Stimulated activated effector memory CD8-positive, alpha-beta T cell treated with anti-CD3 and anti-CD28 coated beads, Interleukin-12 subunit alpha, Interleukin-12 subunit beta, amount 100 ng/mL, for 72 hours (primary cell): ENCODE results near the gene KRTAP10-6.
"Not testable (repeated sequence)": the region's sequence is repeated elsewhere in the genome, so short reads cannot be mapped to it uniquely, and the experiment has no call there.

ENCODE experiments used
- ATAC-seq: fragments of 150-1000 bp; cut with Tn5 transposase; 2 replicates; pipeline ENCODE4 v1.10.0; 2021
- DNase-seq, 2 donors: peaks; one replicate each; pipeline ENCODE4 v3.0.0; 2021 to 2022; ENCODE audit warnings: low spot score in 2 of 2
- H3K27ac Mint-ChIP-seq: one replicate; pipeline ENCODE4 v1.8.0; 2022; ENCODE audit warnings: mild to moderate bottlenecking, mixed read lengths
- H3K36me3 Mint-ChIP-seq: one replicate; pipeline ENCODE4 v1.8.0; 2022; ENCODE audit warnings: mild to moderate bottlenecking, mixed read lengths
- H3K4me1 Mint-ChIP-seq: one replicate; pipeline ENCODE4 v1.8.0; 2022; ENCODE audit warnings: mixed read lengths
- H3K4me3 Mint-ChIP-seq: one replicate; pipeline ENCODE4 v1.8.0; 2022; ENCODE audit warnings: mild to moderate bottlenecking, mixed read lengths
- H3K9me3 Mint-ChIP-seq: one replicate; pipeline ENCODE4 v1.8.0; 2022; ENCODE audit warnings: mixed read lengths

KRTAP10-6 gene

DNA sequence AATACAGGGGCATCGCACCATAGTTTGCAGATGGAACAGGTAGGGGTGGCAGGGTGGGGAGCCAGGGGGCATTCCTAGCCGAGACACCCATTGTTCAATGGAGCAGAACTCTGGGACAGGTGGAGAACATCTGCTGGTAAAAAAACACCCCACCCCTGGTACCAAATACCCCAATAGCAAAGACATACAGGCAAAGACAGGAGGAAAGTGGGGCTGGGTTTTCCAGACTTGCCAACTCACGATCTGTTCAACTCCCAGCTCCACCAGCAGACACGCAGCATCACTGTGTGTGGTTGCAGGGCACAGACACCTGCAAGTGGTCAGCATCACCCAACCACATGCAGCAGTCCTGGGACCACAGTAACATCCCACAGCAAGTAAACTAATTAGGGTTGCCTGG lies 19.2 kb upstream of the KRTAP10-6 start:
- H3K4me1 Mint-ChIP-seq = peaks cover 16% of the 10 kb centered on the region
- H3K4me3 Mint-ChIP-seq = no peak overlapping the region
- ATAC-seq (no peak), DNase-seq (no peak)
- H3K27ac Mint-ChIP-seq = no peak overlapping the region
- peaks cover 18% of the 10 kb centered on the region for H3K9me3 Mint-ChIP-seq
- H3K36me3 Mint-ChIP-seq = no peaks in the 10 kb centered on the region

DNA sequence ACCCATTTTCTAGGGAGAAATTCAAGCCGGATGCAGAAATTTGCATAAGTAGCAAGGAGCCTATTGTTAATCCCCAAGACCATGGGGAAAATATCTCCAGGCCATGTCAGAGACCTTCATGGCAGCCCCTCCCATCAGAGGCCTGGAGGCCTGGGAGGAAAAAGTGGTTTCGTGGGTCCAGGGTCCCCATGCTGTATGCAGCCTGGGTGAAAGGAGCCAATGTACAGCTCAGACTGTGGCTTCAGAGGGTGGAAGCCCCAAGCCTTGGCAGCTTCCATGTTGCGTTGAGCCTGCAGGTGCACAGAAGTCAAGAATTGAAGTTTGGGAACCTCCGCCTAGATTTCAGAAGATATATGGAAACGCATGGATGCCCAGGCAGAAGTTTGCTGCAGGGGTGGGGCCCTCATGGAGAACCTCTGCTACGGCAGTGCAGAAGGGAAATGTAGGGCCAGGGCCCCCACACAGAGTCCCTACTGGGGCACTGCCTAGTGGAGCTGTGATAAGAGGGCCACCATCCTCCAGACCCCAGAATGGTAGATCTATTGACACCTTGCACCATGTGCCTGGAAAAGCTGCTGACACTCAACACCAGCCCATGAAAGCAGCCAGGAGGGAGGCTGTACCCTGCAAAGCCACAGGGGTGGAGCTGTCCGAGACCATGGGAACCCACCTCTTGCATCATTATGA lies 18.0 kb upstream of the KRTAP10-6 start:
- not testable (repeated sequence) for H3K4me1 Mint-ChIP-seq, DNase-seq, H3K4me3 Mint-ChIP-seq, ATAC-seq, H3K36me3 Mint-ChIP-seq, H3K27ac Mint-ChIP-seq
- peaks cover 18% of the 10 kb centered on the region for H3K9me3 Mint-ChIP-seq

DNA sequence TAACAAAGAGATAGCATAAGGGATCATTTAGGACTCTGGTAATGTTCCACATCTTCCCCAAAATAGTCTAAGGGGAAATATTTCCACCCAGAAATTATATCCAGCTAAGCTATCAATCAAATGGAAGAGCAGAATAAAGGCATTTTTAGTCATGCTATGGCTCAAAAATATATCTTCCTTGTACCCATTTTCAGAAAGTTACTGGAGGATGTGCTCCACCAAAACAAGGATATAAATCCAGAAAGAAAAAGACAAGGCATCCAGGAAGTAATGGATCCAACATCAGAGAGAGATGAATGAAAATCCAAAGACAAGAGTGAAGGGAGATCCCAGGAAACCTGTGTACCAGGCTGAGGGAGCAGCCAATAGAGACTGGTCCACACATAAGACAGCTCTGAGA lies 16.9 kb upstream of the KRTAP10-6 start:
- peaks cover 6% of the 10 kb centered on the region for H3K4me1 Mint-ChIP-seq
- ATAC-seq = no peak
- no peaks in the 10 kb centered on the region for H3K36me3 Mint-ChIP-seq
- H3K9me3 Mint-ChIP-seq = peaks cover 18% of the 10 kb centered on the region
- DNase-seq = no peak
- no peak overlapping the region for H3K4me3 Mint-ChIP-seq
- H3K27ac Mint-ChIP-seq = no peak overlapping the region

DNA sequence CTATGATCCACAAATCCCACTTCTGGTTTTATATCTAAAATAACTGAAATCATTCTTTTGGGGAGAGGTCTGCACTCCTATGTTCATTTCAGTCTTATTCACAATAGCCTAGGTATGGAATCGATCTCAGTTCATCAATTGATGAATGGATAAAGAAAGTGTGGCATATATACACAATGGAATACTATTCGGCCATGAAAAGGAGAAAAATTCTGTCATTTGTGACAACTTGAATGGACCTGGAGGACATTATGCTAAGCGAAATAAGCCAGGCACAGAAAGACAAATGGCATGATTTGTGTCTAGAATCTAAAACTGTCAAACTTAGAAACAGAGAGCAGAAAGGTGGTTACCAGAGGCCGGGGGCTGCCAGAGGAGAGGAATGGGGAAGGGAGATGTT lies 14.2 kb upstream of the KRTAP10-6 start:
- no peak for DNase-seq
- Mint-ChIP-seq H3K9me3 (peaks cover 17% of the 10 kb centered on the region), H3K4me1 (peaks cover 4% of the 10 kb centered on the region), H3K4me3 (no peak overlapping the region), H3K36me3 (no peaks in the 10 kb centered on the region), H3K27ac (no peak overlapping the region)
- no peak for ATAC-seq

DNA sequence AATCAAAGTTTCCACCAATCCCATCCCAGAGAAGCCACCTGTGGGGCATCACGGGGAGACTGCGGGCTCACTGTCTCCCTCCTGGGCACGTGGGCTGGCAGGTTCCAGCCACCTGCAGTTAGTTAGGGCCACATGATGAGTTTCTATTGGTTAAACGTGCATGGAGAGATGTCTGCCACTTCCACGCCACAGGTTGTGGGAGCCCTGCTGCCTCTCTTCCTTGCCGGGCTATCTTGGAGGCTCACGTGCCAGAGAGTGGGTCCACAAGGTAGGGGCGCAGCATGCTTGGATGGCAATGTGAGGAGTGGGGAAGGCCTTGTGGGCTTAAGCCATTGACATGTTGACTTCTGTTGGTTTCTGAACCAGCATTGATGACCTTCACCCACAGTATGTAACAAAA lies 11.6 kb upstream of the KRTAP10-6 start:
- no peak overlapping the region for H3K27ac Mint-ChIP-seq
- no peaks in the 10 kb centered on the region for H3K36me3 Mint-ChIP-seq
- H3K9me3 Mint-ChIP-seq = peaks cover 2% of the 10 kb centered on the region
- no peak overlapping the region for H3K4me3 Mint-ChIP-seq
- ATAC-seq (no peak), DNase-seq (no peak)
- peaks cover 6% of the 10 kb centered on the region for H3K4me1 Mint-ChIP-seq

DNA sequence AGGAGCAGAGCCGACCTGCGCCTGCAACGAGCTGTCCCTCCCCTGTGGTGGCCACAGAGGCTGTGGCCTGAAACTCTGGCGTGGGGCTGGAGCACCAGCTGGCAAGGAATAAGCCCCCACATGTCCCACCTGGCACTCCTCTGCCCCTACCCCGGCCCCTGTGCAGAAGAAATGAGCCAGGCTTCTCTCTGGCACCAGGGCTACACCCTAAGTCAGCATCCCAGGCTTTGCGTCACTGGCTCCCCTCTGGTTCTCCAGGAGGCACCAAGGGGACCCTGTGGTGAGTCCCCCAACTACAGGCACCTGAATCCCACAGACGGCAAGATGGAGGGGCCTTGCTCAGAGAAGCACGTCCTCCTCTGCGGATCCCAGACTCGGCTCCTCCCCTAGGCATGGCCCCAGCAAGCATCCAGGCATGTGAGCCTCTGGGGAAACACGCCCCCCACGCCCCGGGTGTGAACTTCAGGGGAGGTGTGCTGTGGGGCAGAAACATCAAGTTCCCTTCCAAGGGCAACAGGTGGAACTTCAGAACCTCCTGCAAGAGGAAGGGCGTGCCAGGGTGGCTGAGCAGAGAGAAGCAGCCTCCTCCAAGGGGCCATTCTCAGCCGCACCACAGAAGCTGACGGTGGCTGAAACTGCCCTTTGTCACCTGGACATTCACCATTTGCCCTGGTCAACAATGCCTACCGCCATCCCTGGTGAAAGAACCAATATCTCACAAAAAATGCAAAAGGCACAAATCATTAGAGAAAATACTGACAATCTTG lies 11.0 kb upstream of the KRTAP10-6 start:
- Mint-ChIP-seq H3K9me3 (peaks cover 3% of the 10 kb centered on the region), H3K4me3 (no peak overlapping the region), H3K36me3 (no peaks in the 10 kb centered on the region), H3K27ac (no peak overlapping the region), H3K4me1 (peaks cover 6% of the 10 kb centered on the region)
- DNase-seq (no peak), ATAC-seq (no peak)

DNA sequence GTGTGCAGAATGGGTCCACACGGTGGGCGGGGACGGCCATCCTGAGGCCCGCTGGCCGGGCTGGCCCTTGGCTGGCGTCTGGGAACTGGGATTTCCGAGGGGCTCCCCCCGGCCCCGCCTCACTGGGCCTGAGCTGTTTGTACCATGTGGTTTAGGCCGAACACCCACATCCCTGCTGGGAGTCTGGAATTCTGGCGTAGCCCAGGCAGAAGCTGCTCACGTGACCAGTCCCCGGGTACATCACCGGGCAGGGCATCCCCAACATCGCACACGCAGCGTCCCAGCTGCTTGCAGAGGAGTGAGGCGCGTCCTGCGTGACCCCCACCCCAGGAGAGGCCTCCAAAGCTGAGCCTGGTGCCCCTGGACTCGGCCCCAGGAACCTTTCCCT lies 10.2 kb upstream of the KRTAP10-6 start:
- ATAC-seq = no peak
- H3K27ac Mint-ChIP-seq = no peak overlapping the region
- no peak for DNase-seq
- H3K9me3 Mint-ChIP-seq = peaks cover 3% of the 10 kb centered on the region
- peaks cover 6% of the 10 kb centered on the region for H3K4me1 Mint-ChIP-seq
- no peaks in the 10 kb centered on the region for H3K36me3 Mint-ChIP-seq
- no peak overlapping the region for H3K4me3 Mint-ChIP-seq

DNA sequence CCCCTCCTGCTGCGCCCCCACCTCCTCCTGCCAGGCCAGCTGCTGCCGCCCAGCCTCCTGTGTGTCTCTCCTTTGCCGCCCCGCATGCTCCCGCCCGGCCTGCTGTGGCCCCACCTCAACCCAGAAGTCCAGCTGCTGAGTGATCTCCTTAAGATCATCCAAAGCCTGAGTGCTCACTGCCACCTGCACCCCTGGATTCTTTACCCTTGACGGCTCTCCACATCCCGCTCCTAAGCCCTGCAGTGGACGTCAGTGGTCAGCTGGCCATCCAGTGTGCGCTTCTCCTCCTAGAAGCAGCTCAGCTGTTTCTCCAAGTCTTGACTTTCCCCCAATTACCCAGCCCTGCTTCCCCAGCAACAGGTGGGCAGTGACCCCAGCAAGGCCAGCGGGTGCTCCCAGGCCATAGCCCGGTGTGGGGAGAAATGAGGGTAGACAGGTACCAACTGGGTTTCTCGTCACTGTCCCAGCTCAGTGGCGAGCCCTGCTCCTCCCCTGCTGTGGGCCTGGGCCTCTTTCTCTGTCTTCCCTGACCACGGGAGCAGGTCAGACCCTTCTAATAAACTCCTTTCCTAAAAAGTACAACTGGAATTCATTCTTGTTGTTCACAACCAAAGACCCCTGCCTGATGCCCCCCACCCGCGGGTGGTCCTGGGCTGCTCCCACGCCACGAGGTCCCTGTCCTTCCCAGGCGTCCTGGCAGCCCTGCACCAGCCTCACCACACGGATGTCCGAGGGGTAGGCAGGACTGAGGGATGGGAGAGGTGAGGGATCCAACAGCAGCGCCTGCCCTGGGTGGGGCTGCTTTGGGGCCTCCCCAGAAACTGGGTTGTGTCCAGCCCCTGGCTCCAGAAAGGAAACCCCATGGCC lies 9.5 kb upstream of the KRTAP10-6 start:
- Mint-ChIP-seq H3K27ac (no peak overlapping the region), H3K4me3 (no peak overlapping the region), H3K36me3 (no peaks in the 10 kb centered on the region), H3K4me1 (peaks cover 6% of the 10 kb centered on the region), H3K9me3 (peaks cover 3% of the 10 kb centered on the region)
- no peak for ATAC-seq
- DNase-seq = no peak

DNA sequence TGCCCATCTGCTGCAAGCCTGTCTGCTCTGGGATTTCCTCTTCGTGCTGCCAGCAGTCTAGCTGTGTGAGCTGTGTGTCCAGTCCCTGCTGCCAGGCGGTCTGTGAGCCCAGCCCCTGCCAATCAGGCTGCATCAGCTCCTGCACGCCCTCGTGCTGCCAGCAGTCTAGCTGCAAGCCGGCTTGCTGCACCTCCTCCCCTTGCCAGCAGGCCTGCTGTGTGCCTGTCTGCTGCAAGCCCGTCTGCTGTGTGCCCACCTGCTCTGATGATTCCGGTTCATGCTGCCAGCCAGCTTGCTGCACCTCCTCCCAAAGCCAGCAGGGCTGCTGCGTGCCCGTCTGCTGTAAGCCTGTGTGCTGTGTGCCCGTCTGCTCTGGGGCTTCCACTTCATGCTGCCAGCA lies 8.8 kb upstream of the KRTAP10-6 start:
- not testable (repeated sequence) for ATAC-seq, DNase-seq, H3K9me3 Mint-ChIP-seq, H3K4me1 Mint-ChIP-seq, H3K4me3 Mint-ChIP-seq, H3K36me3 Mint-ChIP-seq, H3K27ac Mint-ChIP-seq

DNA sequence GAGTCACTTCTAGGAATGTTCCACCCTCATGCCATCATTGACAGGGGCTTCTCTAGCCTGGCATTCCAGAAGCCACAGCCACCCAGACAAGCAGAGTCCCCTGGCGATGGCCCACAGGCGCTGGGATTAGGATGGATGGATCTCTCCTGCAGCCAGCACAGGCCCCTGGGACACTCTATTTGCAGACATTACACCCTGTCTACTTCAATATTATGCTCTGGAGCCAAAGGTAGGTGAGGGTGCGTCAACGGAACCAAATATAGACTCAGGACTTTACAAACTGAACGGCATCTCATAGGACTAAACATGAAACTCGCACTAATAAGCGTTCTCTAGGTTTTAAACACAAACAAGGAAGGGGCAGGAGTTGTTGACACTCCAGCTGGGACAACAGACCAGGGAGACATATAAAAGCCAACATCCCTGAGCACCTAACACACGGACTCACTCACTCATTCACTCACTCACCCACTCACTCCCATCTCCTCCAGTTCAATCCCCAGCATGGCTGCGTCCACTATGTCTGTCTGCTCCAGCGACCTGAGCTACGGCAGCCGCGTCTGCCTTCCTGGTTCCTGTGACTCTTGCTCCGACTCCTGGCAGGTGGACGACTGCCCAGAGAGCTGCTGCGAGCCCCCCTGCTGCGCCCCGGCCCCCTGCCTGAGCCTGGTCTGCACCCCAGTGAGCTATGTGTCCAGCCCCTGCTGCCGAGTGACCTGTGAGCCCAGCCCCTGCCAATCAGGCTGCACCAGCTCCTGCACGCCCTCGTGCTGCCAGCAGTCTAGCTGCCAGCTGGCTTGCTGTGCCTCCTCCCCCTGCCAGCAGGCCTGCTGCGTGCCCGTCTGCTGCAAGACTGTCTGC lies 8.0 kb upstream of the KRTAP10-6 start, which contains the start of gene KRTAP10-7:
Gene KRTAP10-7 (plus strand): TSS at position 480 of the 861 bp plus-strand sequence. CDS start 25 bp downstream, at position 505.
- H3K9me3 Mint-ChIP-seq, H3K4me1 Mint-ChIP-seq, DNase-seq, H3K27ac Mint-ChIP-seq, H3K4me3 Mint-ChIP-seq, H3K36me3 Mint-ChIP-seq, ATAC-seq: not testable (repeated sequence)

DNA sequence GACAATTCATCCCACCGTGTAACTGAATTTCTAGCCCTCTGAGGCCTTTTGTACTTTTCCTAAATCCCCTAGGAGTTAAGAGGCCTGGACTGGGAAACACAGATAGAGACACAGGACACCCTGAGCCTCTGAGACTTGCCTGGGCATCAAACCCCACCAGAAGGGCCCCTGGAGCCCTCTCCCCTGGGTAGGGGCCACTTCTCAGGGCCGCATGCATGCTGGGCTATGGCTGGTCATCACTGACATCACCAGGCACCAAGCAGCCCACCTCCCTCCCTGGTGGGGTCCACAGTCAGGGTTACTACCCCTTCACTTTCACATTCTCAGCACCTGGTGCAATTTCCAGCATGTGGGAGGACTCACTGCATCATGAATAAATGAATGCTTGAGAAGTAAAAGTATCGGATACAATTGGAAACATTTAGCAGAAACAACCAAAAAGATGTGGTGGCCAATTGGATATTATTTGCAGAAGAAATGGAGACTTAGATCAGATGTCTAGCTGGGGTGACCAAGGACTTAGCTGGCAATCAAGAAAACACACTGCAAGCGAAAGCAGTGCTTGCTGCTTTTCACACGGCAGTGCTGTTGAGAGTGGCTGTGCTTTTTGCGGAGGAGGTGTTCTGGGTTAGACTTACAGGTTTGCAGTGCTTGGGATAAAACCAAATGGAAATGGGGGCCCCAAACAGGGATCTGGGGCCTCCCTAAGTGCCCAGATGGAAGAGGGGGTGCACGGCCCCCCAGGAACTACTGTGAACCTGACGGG lies 7.1 kb upstream of the KRTAP10-6 start:
- Mint-ChIP-seq H3K4me1 (peaks cover 11% of the 10 kb centered on the region), H3K4me3 (no peak overlapping the region)

DNA sequence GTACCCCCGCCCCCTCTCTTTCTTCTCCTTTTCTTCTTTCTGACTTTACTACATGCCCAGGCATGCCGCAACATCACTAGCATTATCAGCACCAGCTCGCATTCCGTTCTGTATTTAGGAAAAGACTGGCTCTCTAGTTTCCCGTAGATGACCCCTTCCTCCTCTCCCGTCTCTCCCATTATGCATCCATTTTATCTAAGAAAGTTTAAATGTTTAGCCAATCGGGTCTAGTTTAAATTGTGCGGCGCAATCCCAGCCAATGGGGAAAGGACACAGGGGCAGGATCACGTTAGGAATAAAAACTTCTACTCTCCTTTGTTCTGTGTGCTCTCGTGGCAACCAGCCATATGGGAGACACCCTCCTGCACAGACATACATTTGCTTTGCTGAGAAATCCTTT lies 5.8 kb upstream of the KRTAP10-6 start:
- H3K4me3 Mint-ChIP-seq = no peak overlapping the region

More for the DNA sequence above, 7.1 kb upstream of the KRTAP10-6 start:
- H3K36me3 Mint-ChIP-seq = no peaks in the 10 kb centered on the region
- H3K9me3 Mint-ChIP-seq = peaks cover 3% of the 10 kb centered on the region
- DNase-seq (no peak), ATAC-seq (no peak)
- H3K27ac Mint-ChIP-seq = no peak overlapping the region

DNA sequence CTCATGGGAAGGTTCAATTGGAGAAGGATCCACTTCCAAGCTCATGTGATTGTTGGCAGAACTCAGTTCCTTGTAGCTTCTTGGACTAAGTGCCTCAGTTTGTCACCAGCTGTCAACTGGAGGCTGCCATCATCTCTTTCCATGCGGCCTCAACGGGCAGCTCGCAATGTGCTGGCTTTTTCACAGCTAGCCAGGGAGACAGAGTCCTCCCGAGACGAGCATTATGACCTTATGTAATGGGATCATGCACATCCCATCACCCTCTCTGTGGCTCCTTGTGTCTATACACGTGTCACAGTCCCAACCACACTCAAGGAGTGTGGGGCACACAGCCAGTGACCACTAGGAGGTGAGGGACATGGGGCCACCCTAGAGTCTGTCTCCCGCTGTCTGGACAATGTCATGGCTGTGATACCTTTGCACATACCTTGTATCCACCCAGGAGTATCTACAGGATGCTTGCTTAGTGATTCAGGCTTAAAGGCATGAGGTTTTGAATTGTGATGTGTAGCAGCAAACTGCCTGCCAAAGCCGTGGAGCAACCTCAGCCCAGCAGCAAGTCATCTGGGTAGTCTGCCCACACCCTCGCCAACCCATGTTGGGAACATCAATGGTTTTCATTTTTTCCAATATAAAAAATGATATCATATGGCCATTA lies 3.9 kb upstream of the KRTAP10-6 start:
- peaks cover 5% of the 10 kb centered on the region for H3K4me1 Mint-ChIP-seq
- ATAC-seq (no peak), DNase-seq (no peak)
- peaks cover 3% of the 10 kb centered on the region for H3K9me3 Mint-ChIP-seq
- H3K27ac Mint-ChIP-seq = no peak overlapping the region
- no peak overlapping the region for H3K4me3 Mint-ChIP-seq
- no peaks in the 10 kb centered on the region for H3K36me3 Mint-ChIP-seq

More for the DNA sequence above, 5.8 kb upstream of the KRTAP10-6 start:
- H3K4me1 Mint-ChIP-seq = peaks cover 11% of the 10 kb centered on the region
- H3K36me3 Mint-ChIP-seq = no peaks in the 10 kb centered on the region
- DNase-seq (no peak), ATAC-seq (no peak)
- H3K27ac Mint-ChIP-seq = no peak overlapping the region
- peaks cover 3% of the 10 kb centered on the region for H3K9me3 Mint-ChIP-seq

DNA sequence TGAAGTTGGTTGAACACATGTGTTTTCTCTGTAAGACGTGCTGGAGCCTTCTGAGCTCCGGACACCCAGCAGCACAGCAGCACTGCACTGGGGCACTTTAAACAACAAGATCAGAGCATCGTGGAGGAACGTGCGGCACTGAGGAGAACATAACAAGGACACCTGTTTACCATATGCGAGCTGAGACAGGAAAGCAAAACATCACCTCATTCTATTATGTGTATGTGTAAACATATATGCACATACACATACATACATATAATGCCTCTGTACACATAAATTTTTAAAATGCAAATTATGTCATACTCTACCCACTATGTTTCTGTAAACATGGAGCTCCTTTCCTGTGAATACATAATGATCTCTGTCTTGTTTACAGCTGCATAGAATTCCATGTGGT lies 3.2 kb upstream of the KRTAP10-6 start:
- Mint-ChIP-seq H3K9me3 (peaks cover 3% of the 10 kb centered on the region), H3K27ac (no peak overlapping the region), H3K4me3 (no peak overlapping the region), H3K36me3 (no peaks in the 10 kb centered on the region), H3K4me1 (peaks cover 5% of the 10 kb centered on the region)
- DNase-seq (no peak), ATAC-seq (no peak)
